H7 (cell line): Measurements from ENCODE around the gene MAGI1. TPM values are rescaled to one million over a fixed set of nuclear protein-coding genes. Genes with fewer than 3 reads are reported as not detected.
A peak's percentile ranks its signal among the peaks of the same experiment; 100 is the strongest.

ENCODE experiments used
- DNase-seq: peaks from one replicate; pipeline ENCODE4 v3.0.0; 2012
- H3K27me3 ChIP-seq: 2 replicates; pipeline ENCODE4 v1.6.0; 2011; ENCODE audit warnings: mild to moderate bottlenecking, low read length; ENCODE audit not compliant: control insufficient read depth, insufficient read depth
- H3K36me3 ChIP-seq: replicated peaks from 2 replicates; pipeline ENCODE4 v1.5.1; 2011; ENCODE audit warnings: low read length; ENCODE audit not compliant: control insufficient read depth, insufficient read depth
- H3K4me3 ChIP-seq: 2 replicates; pipeline ENCODE4 v1.5.1; 2011; ENCODE audit warnings: low read depth, mild to moderate bottlenecking, control low read depth, low read length, moderate library complexity; ENCODE audit not compliant: insufficient read depth
- total RNA-seq: library from RNA; depleted of rRNA; stranded (reverse); fragments of >200 nt; shearing (Covaris generic); gene quantifications from 2 replicates; pipeline ENCODE4 v1.2.3, GENCODE V29; 2014

Gene MAGI1
- total RNA-seq, 1 experiment from 2014 or later, result 26.4 TPM

DNA sequence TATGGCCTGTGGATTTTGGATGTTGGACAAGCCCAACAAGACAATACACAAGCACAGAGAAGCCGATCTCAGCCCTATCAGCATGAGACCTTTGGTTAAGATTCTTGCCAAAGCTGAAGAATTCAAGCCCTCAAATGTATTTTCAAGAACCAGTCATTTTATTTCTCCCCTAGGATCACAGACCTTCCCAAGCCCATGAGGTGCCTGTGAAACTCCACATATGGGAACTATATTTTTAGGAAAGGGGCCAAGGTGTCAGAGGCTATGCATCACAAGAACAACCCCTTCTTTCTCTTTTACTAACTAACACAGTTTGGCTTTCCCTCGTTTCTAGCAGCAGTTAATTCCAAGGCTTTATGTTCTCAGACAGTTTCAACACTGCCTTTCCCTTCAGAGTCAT lies 364.5 kb downstream of the MAGI1 start:
- no peak for DNase-seq
- H3K4me3 ChIP-seq, result no peak overlapping the region
- no peaks in the 10 kb centered on the region for H3K27me3 ChIP-seq
- no peaks in the 10 kb centered on the region for H3K36me3 ChIP-seq

DNA sequence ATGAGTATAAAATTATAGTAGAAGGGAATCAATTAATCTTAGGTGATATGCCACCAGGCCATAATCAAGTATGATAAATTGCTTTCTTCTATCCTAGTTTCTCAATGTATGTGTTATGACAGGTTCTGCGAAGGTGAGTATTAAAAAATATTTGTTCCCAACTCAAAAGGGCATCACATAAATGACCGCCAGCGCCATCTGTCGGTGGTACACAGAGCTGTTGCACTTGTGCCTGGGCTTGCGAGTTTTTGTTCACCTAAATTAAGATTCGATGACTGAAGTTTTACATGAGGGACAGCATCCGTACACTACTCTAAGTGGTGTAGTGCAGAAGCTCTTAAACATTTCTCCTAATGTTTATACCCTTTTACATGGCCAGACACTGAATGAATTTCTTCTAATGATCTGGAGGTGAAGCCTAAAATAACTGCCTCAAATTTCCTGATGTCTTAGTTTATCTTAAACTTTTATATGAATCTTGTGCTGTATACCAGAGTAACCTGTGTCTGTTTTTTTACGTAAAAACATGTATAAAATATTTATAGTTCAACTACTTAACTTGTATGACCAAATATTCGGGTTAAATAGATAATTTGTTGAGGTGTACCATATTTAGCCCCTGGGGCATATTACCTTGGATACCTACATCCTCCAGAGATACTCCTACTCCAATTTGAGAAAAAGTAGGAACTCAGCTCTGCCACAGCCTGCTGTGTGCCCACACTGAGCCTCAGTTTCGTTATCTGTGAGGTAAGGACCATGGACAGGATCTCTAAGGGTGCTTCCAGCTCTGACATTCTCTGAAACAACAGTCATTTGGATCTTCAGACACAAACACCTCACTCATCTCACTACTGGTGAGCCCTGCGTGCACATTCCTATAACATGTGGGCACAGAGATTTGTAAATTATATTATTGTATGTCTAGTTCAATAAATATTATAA lies 365.6 kb downstream of the MAGI1 start:
- DNase-seq, result peak; percentile 13
- Histone ChIP-seq H3K27me3 (no peaks in the 10 kb centered on the region), H3K36me3 (no peaks in the 10 kb centered on the region), H3K4me3 (no peak overlapping the region)

DNA sequence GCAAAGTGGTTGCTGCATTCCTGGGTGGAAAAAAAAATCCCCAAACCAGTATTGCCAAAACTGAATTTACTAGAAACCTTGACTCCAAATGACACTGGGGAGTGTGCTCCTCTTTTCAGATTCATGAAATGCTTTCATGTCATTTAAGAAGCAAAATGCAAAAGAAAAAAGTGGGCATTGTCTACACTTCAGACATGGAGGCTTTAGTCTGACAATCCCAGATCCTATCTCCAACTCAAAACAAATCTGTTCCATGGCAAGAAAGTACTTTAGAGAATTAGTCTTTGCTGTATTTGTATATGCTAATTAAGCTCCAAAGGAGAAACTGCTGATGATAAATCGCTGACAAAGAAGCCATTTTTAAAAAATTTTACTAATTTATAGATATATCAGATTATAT lies 366.7 kb downstream of the MAGI1 start:
- Histone ChIP-seq H3K27me3 (no peaks in the 10 kb centered on the region), H3K4me3 (no peak overlapping the region), H3K36me3 (no peaks in the 10 kb centered on the region)
- no peak for DNase-seq

DNA sequence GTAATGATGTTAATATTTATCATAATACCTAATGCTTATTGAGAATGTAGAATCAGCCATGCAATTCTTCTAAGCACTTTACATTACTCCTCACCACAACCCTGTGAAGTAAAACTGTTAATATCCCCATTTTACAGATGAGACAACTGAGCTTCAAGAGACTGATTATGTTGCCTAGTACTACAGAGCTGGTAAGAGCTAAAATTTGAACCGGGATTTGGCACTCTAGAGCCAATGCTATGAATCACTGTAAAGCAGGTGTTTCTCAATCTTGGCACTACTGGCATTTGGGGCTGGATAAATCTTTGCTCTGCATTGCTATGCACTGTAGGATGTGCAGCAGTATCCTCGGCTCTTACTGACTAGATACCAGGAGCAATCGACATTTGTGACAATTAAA lies 367.7 kb downstream of the MAGI1 start:
- Histone ChIP-seq H3K36me3 (no peaks in the 10 kb centered on the region), H3K4me3 (no peak overlapping the region), H3K27me3 (no peaks in the 10 kb centered on the region)
- DNase-seq, result no peak

DNA sequence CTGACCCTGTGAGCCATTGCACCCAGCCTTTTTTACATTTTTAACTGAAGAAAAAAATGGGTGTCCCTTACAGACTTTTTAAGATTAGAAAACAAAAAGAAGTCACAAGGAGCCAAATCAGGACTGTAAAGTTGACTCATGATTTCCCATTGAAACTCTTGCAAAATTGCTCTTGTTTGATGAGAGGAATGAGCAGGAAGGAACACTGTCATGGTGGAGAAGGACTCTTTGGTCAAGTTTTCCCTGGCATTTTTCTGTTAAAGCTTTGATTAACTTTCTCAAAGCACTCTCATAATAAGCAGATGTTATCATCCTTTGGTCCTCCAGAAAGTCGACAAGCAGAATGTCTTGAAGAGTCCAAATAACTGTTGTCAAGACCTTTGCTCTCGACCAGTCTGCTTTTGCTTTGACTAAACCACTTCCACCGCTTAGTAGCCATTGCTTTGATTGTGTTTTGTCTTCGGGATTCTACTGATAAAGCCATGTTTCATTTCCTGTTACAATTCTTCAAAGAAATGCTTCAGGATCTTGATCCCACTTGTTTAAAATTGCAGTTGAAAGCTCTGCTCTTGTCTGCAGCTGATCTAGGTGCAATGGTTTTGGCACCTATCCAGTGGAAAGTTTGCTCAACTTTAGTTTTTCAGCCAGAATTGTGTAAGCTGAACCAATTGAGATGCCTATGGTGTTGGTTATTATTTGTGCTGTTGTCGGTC lies 369.4 kb downstream of the MAGI1 start:
- Histone ChIP-seq H3K27me3 (no peaks in the 10 kb centered on the region), H3K36me3 (no peaks in the 10 kb centered on the region), H3K4me3 (no peak overlapping the region)
- DNase-seq, result no peak

DNA sequence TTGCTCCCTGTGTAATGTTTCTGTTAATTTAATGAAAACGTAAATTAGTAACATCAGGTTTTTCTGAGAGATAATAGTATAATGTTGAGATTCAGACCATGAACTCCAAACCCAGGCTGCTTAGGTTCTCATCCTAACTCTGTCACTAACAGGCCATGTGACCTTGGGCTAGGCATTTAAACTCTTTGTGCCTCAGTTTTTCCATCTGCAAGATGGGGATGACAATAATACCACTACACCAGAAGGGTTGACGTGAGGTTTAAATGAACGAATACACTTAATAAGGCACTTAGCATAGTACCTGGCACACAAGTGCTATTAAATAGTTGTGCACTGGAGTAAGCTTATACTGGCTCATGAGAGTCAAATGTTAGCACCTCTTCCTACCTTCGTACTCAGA lies 370.8 kb downstream of the MAGI1 start:
- DNase-seq, result no peak
- Histone ChIP-seq H3K27me3 (no peaks in the 10 kb centered on the region), H3K4me3 (no peak overlapping the region), H3K36me3 (no peaks in the 10 kb centered on the region)

DNA sequence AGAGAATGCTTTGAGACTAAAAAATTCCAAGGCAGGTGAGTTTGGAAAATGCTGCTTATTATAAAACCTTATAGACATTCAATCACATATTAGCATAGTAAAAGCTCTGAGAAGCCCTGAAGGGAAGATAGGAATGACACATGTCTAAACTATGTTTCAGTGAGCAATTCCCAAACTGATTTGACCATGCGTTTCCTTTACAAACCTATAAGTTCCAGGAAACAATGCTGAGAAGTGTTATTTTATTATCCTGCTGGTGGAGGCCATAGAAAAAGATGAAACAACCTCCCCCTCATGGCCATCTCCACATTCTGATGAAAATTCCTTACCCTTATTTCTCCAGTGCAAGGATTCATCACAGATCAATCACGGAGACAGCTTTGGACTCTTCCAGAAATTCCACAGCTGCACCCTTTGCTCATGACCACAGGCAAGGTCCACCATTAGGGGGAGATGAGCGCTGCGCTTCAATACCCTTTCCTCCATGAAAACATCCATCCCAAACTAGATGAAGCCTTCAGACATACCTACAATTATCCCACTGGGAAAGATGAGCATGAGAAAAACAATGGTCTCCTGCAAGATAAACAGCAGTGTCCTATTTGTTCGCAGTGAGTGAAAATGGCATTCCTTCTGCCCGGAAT lies 372.1 kb downstream of the MAGI1 start:
- H3K4me3 ChIP-seq, result no peak overlapping the region
- no peaks in the 10 kb centered on the region for H3K27me3 ChIP-seq
- no peak for DNase-seq
- no peaks in the 10 kb centered on the region for H3K36me3 ChIP-seq

DNA sequence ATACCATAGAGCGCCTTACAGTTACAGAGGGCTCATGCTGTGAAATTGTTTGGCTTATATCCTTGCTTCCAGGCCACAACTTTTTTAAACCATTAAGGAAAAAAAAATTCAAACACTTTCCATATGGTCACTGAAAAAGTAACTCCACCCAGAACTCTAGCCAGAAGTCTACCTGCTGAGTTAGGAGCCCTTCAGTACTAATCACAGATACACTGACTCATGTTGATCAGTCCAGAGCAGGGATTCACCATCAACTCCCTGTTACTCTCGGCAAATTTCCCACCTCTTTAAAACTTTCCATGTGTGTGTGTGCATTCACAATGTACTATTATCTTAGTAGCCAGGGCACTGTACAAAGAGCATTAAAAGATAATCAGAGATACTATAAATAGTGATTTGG lies 372.8 kb downstream of the MAGI1 start:
- Histone ChIP-seq H3K4me3 (no peak overlapping the region), H3K27me3 (no peaks in the 10 kb centered on the region), H3K36me3 (no peaks in the 10 kb centered on the region)
- DNase-seq, result no peak

DNA sequence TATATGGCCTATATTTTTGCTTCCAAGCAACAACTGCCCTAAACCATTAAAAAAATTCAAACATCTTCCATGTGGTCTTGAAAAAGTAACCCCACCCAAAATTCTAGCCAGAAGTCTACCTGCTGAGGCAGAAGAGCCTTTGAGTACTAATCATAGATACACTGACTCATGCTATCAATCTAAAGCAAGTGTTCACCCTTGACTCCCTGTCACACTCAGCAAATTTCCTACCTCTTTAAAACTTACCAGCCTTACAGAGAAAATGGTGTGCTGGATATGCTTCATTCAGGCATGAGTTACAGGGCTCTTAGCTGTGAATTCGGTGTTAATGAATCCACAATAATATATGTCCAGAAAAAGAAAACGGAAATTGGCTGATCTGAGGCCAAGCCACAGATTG lies 373.8 kb downstream of the MAGI1 start:
- no peaks in the 10 kb centered on the region for H3K36me3 ChIP-seq
- H3K4me3 ChIP-seq, result no peak overlapping the region
- DNase-seq, result no peak

DNA sequence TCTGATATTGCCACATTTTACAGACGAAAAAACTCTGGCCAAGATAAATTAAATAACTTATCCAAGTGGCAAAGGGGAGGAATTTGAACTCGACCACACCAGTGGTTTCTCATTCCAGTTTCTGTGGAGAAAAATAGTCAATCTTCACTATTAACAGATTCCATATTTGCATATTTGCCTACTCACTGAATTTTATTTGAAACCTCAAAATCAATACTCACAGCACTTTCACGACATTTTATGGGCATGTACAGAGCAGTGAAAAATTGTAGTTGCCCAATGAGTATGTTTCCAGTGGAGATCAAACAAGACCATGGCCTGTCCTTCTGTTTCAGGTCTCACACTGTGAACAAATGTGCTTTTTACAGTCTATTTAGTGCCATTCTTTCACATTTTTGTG lies 374.3 kb downstream of the MAGI1 start:
- no peak for DNase-seq
- Histone ChIP-seq H3K4me3 (no peak overlapping the region), H3K27me3 (no peaks in the 10 kb centered on the region), H3K36me3 (no peaks in the 10 kb centered on the region)

More for the DNA sequence above, 373.8 kb downstream of the MAGI1 start:
- no peaks in the 10 kb centered on the region for H3K27me3 ChIP-seq

DNA sequence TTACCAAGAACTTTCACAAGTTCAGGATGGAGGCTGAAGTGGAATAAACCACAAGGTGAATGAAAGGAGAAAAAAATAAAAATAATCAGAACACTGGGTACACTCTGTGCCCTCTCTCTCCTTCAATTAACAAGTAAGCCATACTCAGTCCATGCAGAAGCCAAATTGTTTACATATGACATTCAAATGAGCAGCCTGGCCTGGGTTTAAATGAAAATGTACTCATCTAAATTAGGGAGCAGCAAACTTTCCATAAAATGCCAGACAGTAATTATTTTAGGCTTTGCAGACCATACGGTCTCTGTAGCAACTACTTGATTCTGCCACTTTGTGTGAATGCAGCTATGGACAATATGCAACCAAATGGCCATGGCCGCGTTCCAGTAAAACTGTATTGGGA lies 376.6 kb downstream of the MAGI1 start:
- DNase-seq, result no peak
- no peak overlapping the region for H3K4me3 ChIP-seq
- no peaks in the 10 kb centered on the region for H3K27me3 ChIP-seq
- no peaks in the 10 kb centered on the region for H3K36me3 ChIP-seq

DNA sequence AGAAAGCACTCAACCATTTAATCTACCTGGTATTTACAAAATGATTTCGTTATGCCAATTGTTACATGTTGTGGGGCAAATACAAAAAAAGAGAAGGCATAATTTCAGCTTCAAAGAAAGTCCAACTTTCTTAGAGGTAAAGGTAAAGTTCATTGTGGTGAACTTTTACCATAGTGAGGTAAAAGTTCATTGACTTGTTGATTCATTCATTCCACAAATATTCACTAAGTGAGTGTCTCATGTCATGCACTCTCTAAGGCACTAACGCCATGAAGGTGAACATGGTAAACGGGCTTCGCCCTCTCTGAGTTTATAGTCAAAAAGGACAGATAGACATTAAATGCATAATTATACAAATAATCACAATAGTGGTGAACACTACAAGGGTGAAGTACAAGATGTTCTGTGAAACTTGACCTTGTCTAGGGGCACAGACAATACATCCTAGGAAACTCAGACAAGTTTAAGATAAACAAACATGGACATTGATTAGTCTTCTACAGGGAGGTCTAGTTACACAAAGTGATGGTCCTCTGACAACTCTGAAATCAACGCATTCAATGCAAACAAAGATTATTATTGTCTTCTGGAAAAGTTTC lies 378.6 kb downstream of the MAGI1 start:
- no peaks in the 10 kb centered on the region for H3K27me3 ChIP-seq
- no peaks in the 10 kb centered on the region for H3K36me3 ChIP-seq
- H3K4me3 ChIP-seq, result no peak overlapping the region
- DNase-seq, result no peak

DNA sequence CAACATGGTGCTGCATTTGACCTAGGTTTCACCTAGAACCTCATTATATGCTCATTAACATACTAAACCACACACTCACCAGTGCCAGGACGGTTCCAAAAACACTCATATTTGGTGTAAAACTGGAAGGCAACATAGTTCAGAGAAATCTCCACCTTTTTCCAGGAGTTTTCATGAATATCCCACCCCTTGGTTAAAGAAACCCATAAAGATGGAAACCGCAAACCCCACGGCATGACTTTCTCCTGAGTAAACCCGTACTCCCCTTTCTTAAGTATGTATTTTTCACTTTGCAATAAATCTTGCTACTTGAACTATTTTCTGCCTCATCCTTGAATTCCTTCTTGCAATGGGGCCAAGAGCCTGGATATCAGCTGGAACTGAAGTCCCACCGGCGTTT lies 379.3 kb downstream of the MAGI1 start:
- no peaks in the 10 kb centered on the region for H3K27me3 ChIP-seq
- no peak overlapping the region for H3K4me3 ChIP-seq
- DNase-seq, result no peak
- H3K36me3 ChIP-seq, result no peaks in the 10 kb centered on the region

DNA sequence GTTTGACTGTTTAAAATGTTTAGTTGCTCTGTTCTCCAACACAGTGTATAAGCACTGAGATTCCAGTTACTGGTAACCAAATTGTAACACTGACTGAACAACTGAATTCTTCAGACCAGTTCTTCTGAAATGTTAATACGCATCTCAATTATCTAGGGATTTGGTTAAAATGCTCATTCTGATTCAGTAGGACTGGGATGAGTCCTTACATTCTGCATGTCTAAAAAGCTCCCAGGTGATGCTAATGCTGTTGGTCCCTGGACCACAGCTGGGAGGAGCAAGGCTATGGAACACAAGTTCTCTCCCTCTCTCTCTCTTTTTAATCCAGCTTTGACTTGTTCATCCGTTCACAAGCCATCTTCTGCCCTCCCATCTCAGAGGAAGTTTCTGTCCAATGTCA lies 380.3 kb downstream of the MAGI1 start:
- H3K27me3 ChIP-seq, result no peaks in the 10 kb centered on the region
- DNase-seq, result no peak
- no peak overlapping the region for H3K4me3 ChIP-seq
- H3K36me3 ChIP-seq, result no peaks in the 10 kb centered on the region
